ENCODE results near the gene TRIM34.

DNA sequence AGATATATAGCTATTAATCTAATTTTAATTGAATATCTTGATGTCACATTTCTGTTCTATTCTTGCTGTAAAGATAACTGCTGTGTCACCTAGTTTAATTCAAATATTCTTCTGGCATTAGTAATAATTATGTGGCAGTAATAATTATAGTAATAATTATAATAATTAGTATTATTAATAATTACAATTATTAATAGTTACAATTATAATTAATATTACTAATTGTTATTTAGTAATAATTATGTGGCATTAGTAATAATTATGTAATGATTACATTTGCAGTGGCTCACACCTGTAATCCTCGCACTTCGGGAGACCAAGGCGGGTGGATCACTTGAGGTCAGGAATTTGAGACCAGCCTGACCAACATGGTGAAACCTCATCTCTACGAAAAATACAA, 61.6 kb downstream of the TRIM34 start:
- no peak for TF ChIP-seq YY1 (IDR thresholded peaks at IDR 0.05; ENCODE audit: extremely low read depth, insufficient replicate concordance, low read depth, low read length)
- TF ChIP-seq, protein P1, sequence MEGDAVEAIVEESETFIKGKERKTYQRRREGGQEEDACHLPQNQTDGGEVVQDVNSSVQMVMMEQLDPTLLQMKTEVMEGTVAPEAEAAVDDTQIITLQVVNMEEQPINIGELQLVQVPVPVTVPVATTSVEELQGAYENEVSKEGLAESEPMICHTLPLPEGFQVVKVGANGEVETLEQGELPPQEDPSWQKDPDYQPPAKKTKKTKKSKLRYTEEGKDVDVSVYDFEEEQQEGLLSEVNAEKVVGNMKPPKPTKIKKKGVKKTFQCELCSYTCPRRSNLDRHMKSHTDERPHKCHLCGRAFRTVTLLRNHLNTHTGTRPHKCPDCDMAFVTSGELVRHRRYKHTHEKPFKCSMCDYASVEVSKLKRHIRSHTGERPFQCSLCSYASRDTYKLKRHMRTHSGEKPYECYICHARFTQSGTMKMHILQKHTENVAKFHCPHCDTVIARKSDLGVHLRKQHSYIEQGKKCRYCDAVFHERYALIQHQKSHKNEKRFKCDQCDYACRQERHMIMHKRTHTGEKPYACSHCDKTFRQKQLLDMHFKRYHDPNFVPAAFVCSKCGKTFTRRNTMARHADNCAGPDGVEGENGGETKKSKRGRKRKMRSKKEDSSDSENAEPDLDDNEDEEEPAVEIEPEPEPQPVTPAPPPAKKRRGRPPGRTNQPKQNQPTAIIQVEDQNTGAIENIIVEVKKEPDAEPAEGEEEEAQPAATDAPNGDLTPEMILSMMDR (IDR thresholded peaks at IDR 0.05 in 2 of 3, conservative IDR thresholded peaks at IDR 0.05 in 1 of 3; ENCODE audit: borderline replicate concordance in 1 of 3, insufficient read depth in 1 of 3, low read depth in 2 of 3, low read length in 2 of 3), result no peak
- no peak for TF ChIP-seq EZH2 (IDR thresholded peaks at IDR 0.05)
- TF ChIP-seq ZFX (IDR thresholded peaks at IDR 0.05), result no peak
- no peak for TF ChIP-seq EGR1 (IDR thresholded peaks at IDR 0.05; ENCODE audit: low read depth)
- no peak for TF ChIP-seq FOSL1 (IDR thresholded peaks at IDR 0.05; ENCODE audit: low read depth)
- TF ChIP-seq TCF7L2 (IDR thresholded peaks at IDR 0.05; ENCODE audit: borderline replicate concordance, extremely low read depth, insufficient read depth, insufficient read length), result no peak
- no peak for TF ChIP-seq EZH2phosphoT487 (IDR thresholded peaks at IDR 0.05; ENCODE audit: borderline replicate concordance)

Data from HCT116 (cell line).